Epithelial cell of proximal tubule (primary cell): ENCODE results near the gene RNF145. TPM values are rescaled to one million over a fixed set of nuclear protein-coding genes. Genes with fewer than 3 reads are reported as not detected.

Experiments
- DNase-seq: peaks from one replicate; pipeline ENCODE4 v3.0.0-alpha.2; 2011; ENCODE audit warnings: low read depth
- H3K4me3 ChIP-seq: 2 replicates; pipeline ENCODE4 v1.5.1; 2011; ENCODE audit warnings: low read depth, mild to moderate bottlenecking, low read length
- CTCF ChIP-seq: conservative IDR thresholded peaks from 2 replicates; pipeline ENCODE4 v1.5.1; 2012; ENCODE audit warnings: low read depth, mild to moderate bottlenecking, low read length
- total RNA-seq: library from RNA; depleted of rRNA; stranded (reverse); fragments of >200 nt; gene quantifications from 2 replicates; pipeline ENCODE4 v1.2.3, GENCODE V29; 2015

RNF145 gene
- total RNA-seq, 1 donor from 2014 or later, result 71.4 TPM

- no peak for DNase-seq
- no peak overlapping the region for H3K4me3 ChIP-seq
- no peak for TF ChIP-seq CTCF
These were observed 2.4 kb upstream of the RNF145 start for GRCh38 chr5:159211729-159212174.

GRCh38 chr5:159210846-159211245 lies 1.5 kb upstream of the RNF145 start:
- no peak for DNase-seq
- H3K4me3 ChIP-seq, result no peak overlapping the region
- TF ChIP-seq CTCF, result no peak

GRCh38 chr5:159210210-159210661 lies 883 bp upstream of the RNF145 start:
- no peak for DNase-seq
- peak overlapping the region; percentile 81 for H3K4me3 ChIP-seq
- no peak for TF ChIP-seq CTCF

GRCh38 chr5:159208514-159209437 lies 577 bp downstream of the RNF145 start:
- DNase-seq, result no peak
- H3K4me3 ChIP-seq, result peak overlapping the region; percentile 81
- TF ChIP-seq CTCF, result no peak

DNA sequence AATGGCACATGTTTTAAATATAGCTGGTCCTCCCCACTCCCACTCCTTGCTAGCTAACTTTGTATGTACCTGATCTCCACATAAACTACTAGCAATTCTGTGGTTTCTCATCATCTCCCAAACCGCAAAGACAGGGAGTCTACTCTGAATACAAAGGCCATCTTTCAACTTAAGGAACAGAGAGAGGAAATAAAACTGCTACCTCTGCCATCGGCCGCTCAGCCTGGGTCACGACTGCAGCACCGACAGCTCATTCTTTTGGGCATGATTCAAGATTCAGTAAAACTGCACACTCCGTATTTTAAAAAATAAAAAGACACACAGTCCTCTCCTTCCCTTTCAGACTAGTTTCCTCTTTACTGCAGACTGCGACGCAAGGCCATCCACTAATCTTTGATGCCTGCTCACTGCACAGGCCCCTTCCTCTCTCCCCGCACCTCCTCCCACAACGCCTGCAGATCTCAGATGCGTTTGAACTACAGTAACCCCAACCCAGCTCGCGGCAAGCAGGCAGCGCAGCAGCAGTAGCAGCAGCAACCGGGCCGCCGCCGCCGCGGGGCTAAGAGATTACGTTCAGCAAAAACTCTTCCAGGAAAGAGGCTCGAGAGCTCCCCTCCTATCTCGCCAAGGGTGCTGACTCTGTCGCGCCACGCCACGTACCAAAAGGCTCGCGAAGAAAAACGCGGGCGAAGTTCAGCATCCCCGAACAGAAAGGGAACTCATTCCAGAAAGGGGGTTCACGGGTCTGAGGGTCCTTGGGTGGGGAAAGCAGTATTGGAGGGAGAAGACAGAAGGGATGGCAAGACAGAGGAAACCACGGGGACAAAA lies 1.5 kb downstream of the RNF145 start:
- peak; percentile 27 for DNase-seq
- TF ChIP-seq CTCF, result no peak
- H3K4me3 ChIP-seq, result peak overlapping the region; percentile 81

DNA sequence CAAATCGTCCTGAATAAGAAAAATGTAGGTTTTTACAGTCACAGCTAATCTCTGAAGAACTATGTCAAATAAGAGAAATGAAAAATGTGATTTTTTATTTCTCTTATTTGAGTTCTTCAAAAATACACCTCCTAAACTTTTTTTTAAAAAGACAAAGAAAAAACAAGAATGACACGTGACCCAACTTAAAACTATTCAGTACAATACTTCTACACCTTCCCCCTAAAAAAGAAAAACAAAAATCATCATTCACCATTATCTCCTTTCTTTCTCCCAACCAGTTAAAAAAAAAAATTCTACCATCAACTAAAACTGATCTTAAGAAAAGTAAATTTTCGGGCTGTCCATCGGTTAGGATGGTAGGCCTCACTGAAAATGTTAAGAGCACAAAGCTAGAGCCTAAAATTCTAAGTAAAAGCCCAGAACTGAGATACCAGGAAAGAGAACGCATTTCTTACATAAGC lies 2.1 kb downstream of the RNF145 start:
- no peak for TF ChIP-seq CTCF
- no peak for DNase-seq

More for the DNA sequence above, 2.1 kb downstream of the RNF145 start:
- H3K4me3 ChIP-seq, result peak overlapping the region; percentile 81
